Fibroblast of lung (primary cell): ENCODE results near the gene BATF2. TPM values are rescaled to one million over a fixed set of nuclear protein-coding genes. Genes with fewer than 3 reads are reported as not detected.

Experiments
- DNase-seq, 2 donors: peaks; one replicate each; pipeline versions ENCODE4 v3.0.0 to v3.0.0-alpha.2; 2010; ENCODE audit warnings: low read depth in 2 of 2
- H2AFZ ChIP-seq: 2 replicates; pipeline ENCODE4 v1.5.1; 2012; ENCODE audit warnings: low read length, control low read depth, inconsistent platforms
- H3K27ac ChIP-seq: 2 replicates; pipeline ENCODE4 v1.5.1; 2011; ENCODE audit warnings: low read length, control low read depth; ENCODE audit not compliant: insufficient read depth
- H3K27me3 ChIP-seq: 2 replicates; pipeline ENCODE4 v1.5.1; 2011; ENCODE audit warnings: mild to moderate bottlenecking, low read length; ENCODE audit not compliant: control insufficient read depth, insufficient read depth
- H3K36me3 ChIP-seq: 2 replicates; pipeline ENCODE4 v1.5.1; 2011; ENCODE audit warnings: low read length; ENCODE audit not compliant: control insufficient read depth, insufficient read depth
- H3K4me1 ChIP-seq: 2 replicates; pipeline ENCODE4 v1.5.1; 2011; ENCODE audit warnings: low read length; ENCODE audit not compliant: control insufficient read depth, insufficient read depth; ENCODE audit errors: extremely low read depth
- H3K4me2 ChIP-seq: 2 replicates; pipeline ENCODE4 v1.5.1; 2011; ENCODE audit warnings: low read length, control low read depth; ENCODE audit not compliant: insufficient read depth; ENCODE audit errors: extremely low read depth
- H3K4me3 ChIP-seq, 4 experiments: fragments of 200-600 bp in 1 of 4; sonication (generic) in 1 of 4; replicated peaks in 1 of 4; 2 replicates each; pipeline ENCODE4 v1.5.1; 2011 to 2016; ENCODE audit warnings: low read length in 4 of 4, low read depth in 3 of 4, mild to moderate bottlenecking in 3 of 4, control low read depth in 2 of 4, inconsistent platforms in 1 of 4, mixed read lengths in 1 of 4; ENCODE audit not compliant: insufficient read depth in 1 of 4; ENCODE audit errors: control extremely low read depth in 1 of 4
- H3K79me2 ChIP-seq: 2 replicates; pipeline ENCODE4 v1.5.1; 2012; ENCODE audit warnings: mild to moderate bottlenecking, low read length, inconsistent platforms; ENCODE audit not compliant: control insufficient read depth, insufficient read depth
- H3K9ac ChIP-seq: 2 replicates; pipeline ENCODE4 v1.5.1; 2011; ENCODE audit warnings: mild to moderate bottlenecking, low read length, control low read depth; ENCODE audit not compliant: insufficient read depth
- H3K9me3 ChIP-seq: 2 replicates; pipeline ENCODE4 v1.5.1; 2012; ENCODE audit warnings: low read depth, low read length; ENCODE audit not compliant: control insufficient read depth, insufficient read depth
- H4K20me1 ChIP-seq: 2 replicates; pipeline ENCODE4 v1.5.1; 2011; ENCODE audit warnings: low read length; ENCODE audit not compliant: control insufficient read depth, insufficient read depth; ENCODE audit errors: extremely low read depth
- EZH2 ChIP-seq: IDR thresholded peaks from 2 replicates; pipeline ENCODE4 v1.5.1; 2012; ENCODE audit warnings: low read length, control low read depth, mild to moderate bottlenecking; ENCODE audit errors: missing control alignments
- polyA plus RNA-seq, 2 donors: library from polyadenylated mRNA; depleted of rRNA in 1 of 2; stranded (reverse) in 1 of 2; unstranded in 1 of 2; fragments of >200 nt; gene quantifications; 2 replicates each; pipeline ENCODE4 v1.2.1, GENCODE V29; 2011 to 2012; ENCODE audit warnings: missing spikeins in 1 of 2
- total RNA-seq: library from RNA; depleted of rRNA; stranded (reverse); fragments of >200 nt; gene quantifications from 2 replicates; pipeline ENCODE4 v1.2.1, GENCODE V29; 2014
- TF ChIP-seq, protein P1 (sequence below), 2 donors: IDR thresholded peaks in 1 of 2; conservative IDR thresholded peaks in 1 of 2; 1 replicate in 1 of 2; 2 replicates in 1 of 2; pipeline ENCODE4 v1.5.1; 2011 to 2012; ENCODE audit warnings: low read length in 2 of 2, control low read depth in 1 of 2, inconsistent platforms in 1 of 2, low read depth in 1 of 2, mild to moderate bottlenecking in 1 of 2

Gene BATF2
- total and polyA plus RNA-seq, 2 donors (not counting 1 experiment from before 2014, with no cell fraction given): 1.0 to 2.1 TPM

- Histone ChIP-seq H4K20me1 (no peaks in the 10 kb centered on the region), H3K27ac (peak overlapping the region; percentile 63), H3K27me3 (no peaks in the 10 kb centered on the region), H3K4me1 (no peaks in the 10 kb centered on the region), H3K9me3 (no peaks in the 10 kb centered on the region), H3K9ac (peak overlapping the region; percentile 52), H3K36me3 (peaks cover 11% of the 10 kb centered on the region), H3K79me2 (peaks cover 9% of the 10 kb centered on the region), H3K4me3 (peak overlapping the region; percentile 53 to 72 (median 66)), H2AFZ (peak overlapping the region; percentile 64), H3K4me2 (peak overlapping the region; percentile 67)
- TF ChIP-seq, protein P1, sequence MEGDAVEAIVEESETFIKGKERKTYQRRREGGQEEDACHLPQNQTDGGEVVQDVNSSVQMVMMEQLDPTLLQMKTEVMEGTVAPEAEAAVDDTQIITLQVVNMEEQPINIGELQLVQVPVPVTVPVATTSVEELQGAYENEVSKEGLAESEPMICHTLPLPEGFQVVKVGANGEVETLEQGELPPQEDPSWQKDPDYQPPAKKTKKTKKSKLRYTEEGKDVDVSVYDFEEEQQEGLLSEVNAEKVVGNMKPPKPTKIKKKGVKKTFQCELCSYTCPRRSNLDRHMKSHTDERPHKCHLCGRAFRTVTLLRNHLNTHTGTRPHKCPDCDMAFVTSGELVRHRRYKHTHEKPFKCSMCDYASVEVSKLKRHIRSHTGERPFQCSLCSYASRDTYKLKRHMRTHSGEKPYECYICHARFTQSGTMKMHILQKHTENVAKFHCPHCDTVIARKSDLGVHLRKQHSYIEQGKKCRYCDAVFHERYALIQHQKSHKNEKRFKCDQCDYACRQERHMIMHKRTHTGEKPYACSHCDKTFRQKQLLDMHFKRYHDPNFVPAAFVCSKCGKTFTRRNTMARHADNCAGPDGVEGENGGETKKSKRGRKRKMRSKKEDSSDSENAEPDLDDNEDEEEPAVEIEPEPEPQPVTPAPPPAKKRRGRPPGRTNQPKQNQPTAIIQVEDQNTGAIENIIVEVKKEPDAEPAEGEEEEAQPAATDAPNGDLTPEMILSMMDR (conservative IDR thresholded peaks at IDR 0.05 in 1 of 2, IDR thresholded peaks at IDR 0.05 in 1 of 2; ENCODE audit: low read depth in 1 of 2, low read length in 2 of 2): no peak
- no peak for TF ChIP-seq EZH2
- no peak for DNase-seq
Observed at GRCh38 chr11:65040520-65040846, 43.7 kb upstream of the BATF2 start.

- peaks cover 4% of the 10 kb centered on the region for H3K79me2 ChIP-seq
- H3K9me3 ChIP-seq: no peaks in the 10 kb centered on the region
- no peak overlapping the region for H3K4me3 ChIP-seq
- H3K9ac ChIP-seq: no peak overlapping the region
- no peaks in the 10 kb centered on the region for H3K27me3 ChIP-seq
- H3K27ac ChIP-seq: no peak overlapping the region
- DNase-seq: no peak
- no peak overlapping the region for H3K4me2 ChIP-seq
- no peaks in the 10 kb centered on the region for H3K4me1 ChIP-seq
- H3K36me3 ChIP-seq: peaks cover 7% of the 10 kb centered on the region
- H4K20me1 ChIP-seq: no peaks in the 10 kb centered on the region
- no peak for TF ChIP-seq EZH2
- TF ChIP-seq, protein P1 (conservative IDR thresholded peaks at IDR 0.05 in 1 of 2, IDR thresholded peaks at IDR 0.05 in 1 of 2; ENCODE audit: low read depth in 1 of 2, low read length in 2 of 2): no peak
- H2AFZ ChIP-seq: no peak overlapping the region
Observed at GRCh38 chr11:65036931-65037330, 40.2 kb upstream of the BATF2 start.

- H3K27me3 ChIP-seq: no peaks in the 10 kb centered on the region
- H3K27ac ChIP-seq: no peak overlapping the region
- TF ChIP-seq, protein P1 (conservative IDR thresholded peaks at IDR 0.05 in 1 of 2, IDR thresholded peaks at IDR 0.05 in 1 of 2; ENCODE audit: low read depth in 1 of 2, low read length in 2 of 2): no peak
- TF ChIP-seq EZH2: no peak
- H3K9me3 ChIP-seq: no peaks in the 10 kb centered on the region
- H3K79me2 ChIP-seq: no peaks in the 10 kb centered on the region
- no peak overlapping the region for H3K4me2 ChIP-seq
- H2AFZ ChIP-seq: no peak overlapping the region
- no peaks in the 10 kb centered on the region for H4K20me1 ChIP-seq
- H3K9ac ChIP-seq: no peak overlapping the region
- H3K4me1 ChIP-seq: no peaks in the 10 kb centered on the region
- H3K36me3 ChIP-seq: peaks cover 7% of the 10 kb centered on the region
- no peak overlapping the region for H3K4me3 ChIP-seq
- no peak for DNase-seq
Observed at GRCh38 chr11:65035579-65035978, 38.8 kb upstream of the BATF2 start.
